GM12872 (cell line): ENCODE data around the gene ATP5PO.

ENCODE experiments used
- CTCF ChIP-seq: IDR thresholded peaks from 3 replicates; pipeline ENCODE4 v1.5.1; 2011; ENCODE audit warnings: low read depth, mild to moderate bottlenecking, low read length, moderate library complexity; ENCODE audit not compliant: insufficient read depth

ATP5PO gene

GRCh38 chr21:33856893-33857527, 58.6 kb downstream of the ATP5PO start:
- no peak for TF ChIP-seq CTCF

- peak; percentile 42 for TF ChIP-seq CTCF
Observed at GRCh38 chr21:33855190-33855589, 60.4 kb downstream of the ATP5PO start.

- TF ChIP-seq CTCF = no peak
Observed at GRCh38 chr21:33854604-33855003, 61.0 kb downstream of the ATP5PO start.
